Measurements from ENCODE around the gene TMEM209.
"Not testable (repeated sequence)": the region's sequence is repeated elsewhere in the genome, so short reads cannot be mapped to it uniquely, and the experiment has no call there.

TMEM209 gene

DNA sequence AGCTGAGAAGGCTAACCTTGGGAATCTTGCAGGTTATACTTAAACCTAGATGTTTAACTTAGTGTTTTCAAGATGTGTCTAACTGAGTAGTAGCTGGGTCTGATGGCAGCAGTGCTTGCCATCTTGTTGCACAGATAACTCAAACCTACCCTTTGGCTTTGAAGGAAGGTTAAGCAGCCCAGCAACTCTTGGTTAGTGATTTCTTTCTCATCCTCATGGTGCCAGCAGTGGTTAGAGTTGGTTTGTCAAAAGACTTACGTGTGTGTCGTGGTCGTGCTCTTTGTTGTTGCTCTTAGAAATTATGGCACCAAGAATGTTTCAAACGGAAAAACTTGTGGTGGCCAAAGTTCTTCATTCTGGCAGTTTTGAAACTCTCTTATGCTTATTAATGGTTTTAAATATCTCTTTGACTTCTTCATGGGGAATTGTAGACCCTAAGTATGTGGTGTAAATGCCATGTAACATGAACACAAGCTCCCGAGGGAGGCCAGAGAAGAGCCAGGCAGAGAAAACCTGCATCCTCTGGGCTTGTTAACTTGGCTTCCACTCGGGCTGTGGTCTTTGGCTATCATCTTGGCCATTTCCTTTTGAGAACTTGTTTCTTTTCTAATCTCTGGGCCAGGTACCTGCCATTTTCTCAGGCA is 73.9 kb downstream of the TMEM209 start:
- DNase-seq (ENCODE audit: low read depth) = no peak
- no peak for TF ChIP-seq CTCF (IDR thresholded peaks at IDR 0.05; ENCODE audit: insufficient read depth, low read depth, low read length, missing control alignments)
- no peak overlapping the region for H3K4me3 ChIP-seq (ENCODE audit: low read depth, low read length)

DNA sequence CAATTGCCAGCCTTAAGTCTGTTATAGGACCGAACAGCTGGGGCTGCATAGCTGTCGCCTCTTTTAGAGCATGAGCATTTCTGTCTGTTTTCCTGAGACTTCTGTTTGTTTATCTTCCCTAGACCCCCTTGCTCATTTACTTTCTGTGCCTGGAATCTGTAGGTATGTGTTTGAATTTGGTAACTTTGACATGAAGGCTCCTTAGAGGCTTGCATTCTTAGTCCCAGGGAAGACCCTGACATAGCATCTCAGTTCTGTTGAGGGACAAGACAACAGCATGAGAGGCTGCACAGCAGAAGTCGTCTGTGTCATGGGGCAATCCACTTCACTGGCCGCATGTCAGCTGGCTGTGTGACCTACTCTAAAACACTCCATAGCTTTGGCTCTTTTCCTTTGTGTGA is 76.2 kb downstream of the TMEM209 start:
- TF ChIP-seq CTCF (IDR thresholded peaks at IDR 0.05; ENCODE audit: insufficient read depth, low read depth, low read length, missing control alignments) = no peak
- DNase-seq (ENCODE audit: low read depth) = no peak
- H3K4me3 ChIP-seq (ENCODE audit: low read depth, low read length) = no peak overlapping the region

DNA sequence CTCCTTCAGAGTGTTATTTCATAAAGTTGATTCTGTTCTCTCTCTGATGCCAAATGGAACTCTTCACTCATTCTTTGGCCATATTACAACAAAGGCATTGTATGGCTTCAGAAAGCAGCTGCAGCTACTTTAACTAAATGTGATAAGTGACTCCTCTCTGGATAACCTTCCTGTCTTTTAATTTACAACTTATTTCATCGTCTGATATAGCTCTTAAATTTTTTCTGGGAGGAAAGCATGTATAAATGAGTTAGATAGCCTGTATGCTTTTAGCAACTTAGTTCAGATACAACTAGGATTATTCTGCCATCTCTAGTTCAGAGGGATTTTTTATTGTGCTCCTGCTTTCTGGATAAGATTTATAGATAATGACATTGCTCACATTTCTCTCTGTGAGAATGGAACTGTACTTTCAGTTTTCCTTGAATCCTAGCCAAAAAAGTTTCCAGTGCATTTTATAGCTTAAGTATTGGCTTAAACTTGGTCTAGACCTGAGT is 77.3 kb downstream of the TMEM209 start:
- no peak for TF ChIP-seq CTCF (IDR thresholded peaks at IDR 0.05; ENCODE audit: insufficient read depth, low read depth, low read length, missing control alignments)
- no peak for DNase-seq (ENCODE audit: low read depth)
- no peak overlapping the region for H3K4me3 ChIP-seq (ENCODE audit: low read depth, low read length)

GRCh38 chr7:130127404-130127803 is 77.8 kb downstream of the TMEM209 start:
- no peak overlapping the region for H3K4me3 ChIP-seq (ENCODE audit: low read depth, low read length)
- DNase-seq (ENCODE audit: low read depth) = no peak
- no peak for TF ChIP-seq CTCF (IDR thresholded peaks at IDR 0.05; ENCODE audit: insufficient read depth, low read depth, low read length, missing control alignments)

DNA sequence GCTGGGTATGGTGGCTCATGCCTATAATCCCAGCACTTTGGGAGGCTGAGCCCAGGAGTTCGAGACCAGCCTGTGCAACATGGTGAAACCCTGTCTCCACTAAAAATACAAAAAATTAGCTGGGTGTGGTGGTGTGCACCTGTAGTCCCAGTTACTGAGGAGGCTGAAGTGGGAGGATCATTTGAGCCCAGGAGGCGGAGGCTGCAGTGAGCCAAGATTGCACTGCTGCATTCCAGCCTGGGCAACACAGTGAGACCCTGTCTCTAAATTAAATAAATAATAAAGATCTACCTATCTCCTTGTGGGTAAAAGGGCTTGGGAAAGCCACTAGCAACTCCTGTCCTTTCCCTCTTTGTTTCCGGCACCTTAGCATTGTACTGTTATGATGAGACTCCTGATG is 78.4 kb downstream of the TMEM209 start:
- not testable (repeated sequence) for DNase-seq (ENCODE audit: low read depth); H3K4me3 ChIP-seq (ENCODE audit: low read depth, low read length)

DNA sequence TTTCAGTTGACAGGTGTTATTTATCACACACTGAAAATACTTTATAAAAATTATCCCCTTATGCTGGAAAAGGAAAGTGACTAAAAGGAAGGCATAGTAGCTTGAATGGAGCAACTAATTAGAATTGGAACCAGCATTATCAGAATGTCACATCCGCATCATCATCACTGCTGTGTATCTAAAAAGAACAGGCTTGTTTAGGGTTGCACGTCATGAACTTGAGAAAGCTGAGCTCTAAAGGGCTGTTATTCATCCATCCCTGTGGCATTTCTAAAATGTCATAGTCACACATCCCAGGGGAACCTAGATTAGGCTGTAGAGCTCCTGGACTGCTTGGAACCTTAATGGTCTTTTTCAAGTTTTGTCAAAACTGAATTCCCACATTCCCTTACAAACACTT is 80.5 kb downstream of the TMEM209 start:
- TF ChIP-seq CTCF (IDR thresholded peaks at IDR 0.05; ENCODE audit: insufficient read depth, low read depth, low read length, missing control alignments) = no peak
- H3K4me3 ChIP-seq (ENCODE audit: low read depth, low read length) = no peak overlapping the region
- no peak for DNase-seq (ENCODE audit: low read depth)

- no peak for DNase-seq (ENCODE audit: low read depth)
- no peak for TF ChIP-seq CTCF (IDR thresholded peaks at IDR 0.05; ENCODE audit: insufficient read depth, low read depth, low read length, missing control alignments)
- H3K4me3 ChIP-seq (ENCODE audit: low read depth, low read length) = no peak overlapping the region
Measured at GRCh38 chr7:130123501-130123900, 81.7 kb downstream of the TMEM209 start.
